ENCODE measurements around the gene CRBN. TPM values are rescaled to one million over a fixed set of nuclear protein-coding genes. Genes with fewer than 3 reads are reported as not detected.

The CRBN gene
- total RNA-seq, 1 experiment from 2014 or later: 31.2 TPM

GRCh38 chr3:3172627-3173026, 6.9 kb downstream of the CRBN start:
- peaks cover 21% of the 10 kb centered on the region for H3K79me2 ChIP-seq (ENCODE audit: low read length)
- ChIA-PET POLR2A (ENCODE audit: unreplicated experiment) (no interaction called here), CTCF (no interaction called here)
- peaks cover 46% of the 10 kb centered on the region for H3K36me3 ChIP-seq (ENCODE audit: low read depth, low read length)
- H3K4me2 ChIP-seq (ENCODE audit: low read length): no peak overlapping the region
- H3K4me1 ChIP-seq (ENCODE audit: insufficient read depth, low read length): peaks cover 2% of the 10 kb centered on the region; the same call in 1 of the 2 replicates
- DNase-seq (no peak), ATAC-seq (no peak)
- no peaks in the 10 kb centered on the region for H3K9me2 ChIP-seq (replicated peaks; ENCODE audit: low read length)
- H3K27me3 ChIP-seq (ENCODE audit: low read length): no peaks in the 10 kb centered on the region
- no peak overlapping the region for H3K4me3 ChIP-seq (ENCODE audit: low read length)
- H3F3A ChIP-seq (ENCODE audit: low read length, unreplicated experiment): no peaks in the 10 kb centered on the region
- intact Hi-C loops (cut with micrococcal nuclease): no loop called here
- H4K20me1 ChIP-seq (ENCODE audit: low read length): peaks cover 11% of the 10 kb centered on the region
- BruUV-seq (replicated peaks): no TSS peak
- H2AFZ ChIP-seq (ENCODE audit: low read length): no peak overlapping the region
- TF ChIP-seq CTCF (conservative IDR thresholded peaks at IDR 0.05; ENCODE audit: low read depth, low read length) (no peak), EZH2phosphoT487 (IDR thresholded peaks at IDR 0.05; ENCODE audit: borderline replicate concordance, low read length) (no peak), EZH2 (IDR thresholded peaks at IDR 0.05; ENCODE audit: low read length, unreplicated experiment) (no peak)
- no peak overlapping the region for H3K27ac ChIP-seq (ENCODE audit: low read length)
- no peak overlapping the region for H3K9ac ChIP-seq (ENCODE audit: low read length)
- H3K9me3 ChIP-seq (ENCODE audit: low read length): no peaks in the 10 kb centered on the region

GRCh38 chr3:3170998-3171397, 8.5 kb downstream of the CRBN start:
- no peaks in the 10 kb centered on the region for H3K4me1 ChIP-seq (ENCODE audit: insufficient read depth, low read length)
- H3K4me3 ChIP-seq (ENCODE audit: low read length): no peak overlapping the region
- no peak overlapping the region for H3K4me2 ChIP-seq (ENCODE audit: low read length)
- no peaks in the 10 kb centered on the region for H3F3A ChIP-seq (ENCODE audit: low read length, unreplicated experiment)
- ATAC-seq (peak; percentile 69), DNase-seq (peak; percentile 58)
- ChIA-PET CTCF (no interaction called here), POLR2A (ENCODE audit: unreplicated experiment) (no interaction called here)
- no peak overlapping the region for H3K27ac ChIP-seq (ENCODE audit: low read length)
- no peaks in the 10 kb centered on the region for H3K27me3 ChIP-seq (ENCODE audit: low read length)
- H3K9me2 ChIP-seq (replicated peaks; ENCODE audit: low read length): no peaks in the 10 kb centered on the region
- H3K9me3 ChIP-seq (ENCODE audit: low read length): no peaks in the 10 kb centered on the region
- TF ChIP-seq CTCF (conservative IDR thresholded peaks at IDR 0.05; ENCODE audit: low read depth, low read length) (peak; percentile 58), EZH2 (IDR thresholded peaks at IDR 0.05; ENCODE audit: low read length, unreplicated experiment) (no peak), EZH2phosphoT487 (IDR thresholded peaks at IDR 0.05; ENCODE audit: borderline replicate concordance, low read length) (no peak)
- no peaks in the 10 kb centered on the region for H4K20me1 ChIP-seq (ENCODE audit: low read length)
- H3K36me3 ChIP-seq (ENCODE audit: low read depth, low read length): peaks cover 59% of the 10 kb centered on the region
- intact Hi-C loops (cut with micrococcal nuclease): loop anchor here (2.0 kb wide), 1 partner anchor 20 kb away; no protein-coding TSS in a partner anchor
- H2AFZ ChIP-seq (ENCODE audit: low read length): no peak overlapping the region
- no TSS peak for BruUV-seq (replicated peaks)
- H3K9ac ChIP-seq (ENCODE audit: low read length): no peak overlapping the region
- H3K79me2 ChIP-seq (ENCODE audit: low read length): peaks cover 5% of the 10 kb centered on the region; the same call in 1 of the 2 replicates

- no peak for ATAC-seq
- Histone ChIP-seq H3K9me3 (ENCODE audit: low read length) (no peaks in the 10 kb centered on the region), H3K4me2 (ENCODE audit: low read length) (no peak overlapping the region), H3K79me2 (ENCODE audit: low read length) (no peaks in the 10 kb centered on the region), H3K27ac (ENCODE audit: low read length) (no peak overlapping the region), H3K4me1 (ENCODE audit: insufficient read depth, low read length) (no peaks in the 10 kb centered on the region), H3K36me3 (ENCODE audit: low read depth, low read length) (peaks cover 54% of the 10 kb centered on the region), H4K20me1 (ENCODE audit: low read length) (no peaks in the 10 kb centered on the region), H3F3A (ENCODE audit: low read length, unreplicated experiment) (no peaks in the 10 kb centered on the region), H3K4me3 (ENCODE audit: low read length) (no peak overlapping the region), H3K27me3 (ENCODE audit: low read length) (no peaks in the 10 kb centered on the region), H3K9ac (ENCODE audit: low read length) (no peak overlapping the region), H2AFZ (ENCODE audit: low read length) (no peak overlapping the region), H3K9me2 (replicated peaks; ENCODE audit: low read length) (no peaks in the 10 kb centered on the region)
- no peak for DNase-seq
- intact Hi-C loops (cut with micrococcal nuclease): loop anchor here (5.0 kb wide), 1 partner anchor 148 kb away; no protein-coding TSS in a partner anchor
- CTCF ChIA-PET: no interaction called here
- no TSS peak for BruUV-seq (replicated peaks)
- POLR2A ChIA-PET (ENCODE audit: unreplicated experiment): no interaction called here
- TF ChIP-seq EZH2 (IDR thresholded peaks at IDR 0.05; ENCODE audit: low read length, unreplicated experiment): no peak
- TF ChIP-seq EZH2phosphoT487 (IDR thresholded peaks at IDR 0.05; ENCODE audit: borderline replicate concordance, low read length): no peak
- no peak for TF ChIP-seq CTCF (conservative IDR thresholded peaks at IDR 0.05; ENCODE audit: low read depth, low read length)
These were observed 13.8 kb downstream of the CRBN start for GRCh38 chr3:3165650-3166049.
